ENCODE measurements around the gene NUPR2. TPM values are rescaled to one million over a fixed set of nuclear protein-coding genes. Genes with fewer than 3 reads are reported as not detected.
A peak's percentile ranks its signal among the peaks of the same experiment; 100 is the strongest.
"Not testable (repeated sequence)": the region's sequence is repeated elsewhere in the genome, so short reads cannot be mapped to it uniquely, and the experiment has no call there.

Gene NUPR2
- total RNA-seq, 1 donor from 2014 or later, result not detected

DNA sequence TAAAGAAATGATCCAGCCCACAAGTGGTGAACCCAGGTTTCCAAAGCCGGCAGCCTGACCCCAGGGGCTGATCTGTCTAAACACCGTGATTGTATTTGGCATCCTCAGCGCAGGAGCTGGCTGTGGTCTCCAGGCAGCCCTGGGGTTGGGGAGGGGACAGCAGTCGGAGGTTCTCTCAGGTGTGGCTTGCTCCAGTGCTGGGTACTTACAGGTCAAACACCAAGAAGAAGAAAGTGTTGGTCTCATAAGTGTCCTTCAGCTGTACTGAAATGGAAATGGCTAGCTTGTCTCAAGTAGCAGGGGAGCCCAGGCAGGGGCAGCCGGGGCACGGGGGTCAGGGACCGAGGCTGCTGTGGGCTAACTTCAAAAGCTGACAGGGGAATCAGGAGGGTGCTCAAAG, 29.5 kb downstream of the NUPR2 start:
- no peak for DNase-seq (ENCODE audit: low read depth in 2 of 2)

DNA sequence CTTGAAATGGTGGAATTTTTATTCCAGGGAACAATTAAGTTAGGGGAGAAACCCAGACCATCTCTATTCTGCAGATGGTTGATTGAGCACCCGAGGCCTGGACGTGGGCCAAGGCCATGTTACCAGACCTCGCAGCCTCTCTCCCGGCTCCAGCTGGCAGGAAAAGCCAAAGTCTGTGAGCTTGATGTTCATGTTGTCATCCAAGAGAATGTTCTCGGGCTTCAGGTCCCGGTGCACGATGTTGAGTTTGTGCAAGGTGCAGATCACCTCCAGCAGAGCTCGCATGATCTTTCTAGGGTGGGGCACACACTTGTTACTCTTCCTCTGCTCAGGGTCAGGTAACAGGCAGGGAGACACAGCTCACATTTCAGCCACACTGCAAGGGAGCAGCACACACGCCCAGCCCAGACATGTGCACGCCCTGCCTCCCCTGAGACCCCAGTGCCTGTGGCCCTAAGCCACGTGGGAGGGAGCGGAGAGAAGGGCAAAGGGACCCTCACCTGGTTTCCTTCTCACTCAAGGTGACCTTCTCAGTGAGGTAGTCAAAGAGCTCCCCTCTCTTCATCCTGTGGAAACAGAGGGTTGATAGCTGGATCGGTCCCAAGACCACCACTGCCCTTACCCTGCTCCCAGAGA, 32.9 kb downstream of the NUPR2 start:
- peak in 1 of 2 donors; percentile 73 for DNase-seq (ENCODE audit: low read depth in 2 of 2)

DNA sequence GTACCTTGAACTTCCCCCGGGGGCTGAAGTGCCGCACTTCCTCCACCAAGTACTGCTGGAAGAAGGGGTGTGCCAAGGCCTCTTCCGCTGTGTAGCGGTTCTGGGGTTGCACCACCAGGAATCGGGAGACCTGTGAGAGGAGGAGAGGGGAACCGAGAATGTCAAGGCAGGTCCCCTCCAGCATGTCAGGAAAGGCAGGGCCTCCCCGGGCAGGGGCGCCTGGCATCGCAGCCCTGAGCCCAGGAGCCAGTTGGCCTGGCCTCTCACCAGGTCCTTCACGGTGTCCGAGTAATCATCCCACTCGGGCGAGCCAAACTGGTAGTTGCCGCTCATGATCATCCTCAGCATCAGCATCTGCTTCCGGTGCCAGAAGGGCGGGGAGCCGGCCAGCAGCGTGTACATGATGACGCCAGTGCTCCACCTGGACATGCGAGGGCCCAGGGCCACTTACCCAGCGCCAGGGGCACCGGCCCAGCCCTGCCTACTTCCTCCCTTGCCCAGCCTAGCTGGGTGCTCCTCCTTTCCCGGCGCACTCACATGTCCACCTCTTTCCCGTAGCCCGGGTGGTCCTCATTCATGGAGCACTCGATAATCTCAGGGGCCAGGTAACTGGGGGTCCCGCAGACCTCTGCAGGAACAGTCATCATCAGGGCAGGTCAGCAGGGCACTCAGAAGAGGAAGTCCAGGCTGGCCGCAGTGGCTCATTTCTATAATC, 34.4 kb downstream of the NUPR2 start:
- DNase-seq (ENCODE audit: low read depth in 2 of 2), result no peak

DNA sequence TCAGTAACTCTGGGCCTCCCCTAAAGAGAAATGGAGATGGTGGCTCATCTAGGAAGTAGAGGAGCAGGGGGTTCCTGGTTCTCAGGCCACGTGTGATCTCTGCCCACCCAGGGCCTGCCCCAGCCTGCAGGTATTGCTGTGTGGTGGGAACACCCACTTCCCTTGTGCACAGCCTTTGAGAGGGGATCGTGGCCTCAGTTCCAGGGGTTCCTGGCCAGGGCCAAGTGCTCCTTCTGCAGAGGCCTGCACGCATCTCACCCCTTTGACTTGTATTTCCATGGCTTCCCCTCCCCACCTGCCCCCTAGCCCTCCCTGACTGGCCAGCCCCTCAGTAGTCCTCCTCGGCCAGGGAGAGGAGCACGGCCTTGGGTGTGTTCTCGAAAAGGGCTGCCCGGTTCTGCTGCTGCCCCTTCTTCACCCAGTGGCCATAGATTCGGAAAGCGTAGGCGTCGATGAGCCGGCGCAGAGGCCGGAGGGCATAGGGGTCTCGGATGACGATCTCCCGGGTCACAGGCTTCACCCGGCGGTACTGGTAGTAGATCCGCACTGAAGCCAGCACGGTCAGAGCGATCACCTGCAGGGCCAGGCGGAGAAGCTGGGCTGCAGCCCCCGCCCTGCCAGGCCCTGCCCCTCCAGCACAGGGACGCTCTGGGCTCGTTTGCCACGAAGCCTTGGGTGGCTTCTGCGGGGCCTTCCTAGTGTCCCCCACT, 35.3 kb downstream of the NUPR2 start:
- not testable (repeated sequence) for DNase-seq (ENCODE audit: low read depth in 2 of 2)

DNA sequence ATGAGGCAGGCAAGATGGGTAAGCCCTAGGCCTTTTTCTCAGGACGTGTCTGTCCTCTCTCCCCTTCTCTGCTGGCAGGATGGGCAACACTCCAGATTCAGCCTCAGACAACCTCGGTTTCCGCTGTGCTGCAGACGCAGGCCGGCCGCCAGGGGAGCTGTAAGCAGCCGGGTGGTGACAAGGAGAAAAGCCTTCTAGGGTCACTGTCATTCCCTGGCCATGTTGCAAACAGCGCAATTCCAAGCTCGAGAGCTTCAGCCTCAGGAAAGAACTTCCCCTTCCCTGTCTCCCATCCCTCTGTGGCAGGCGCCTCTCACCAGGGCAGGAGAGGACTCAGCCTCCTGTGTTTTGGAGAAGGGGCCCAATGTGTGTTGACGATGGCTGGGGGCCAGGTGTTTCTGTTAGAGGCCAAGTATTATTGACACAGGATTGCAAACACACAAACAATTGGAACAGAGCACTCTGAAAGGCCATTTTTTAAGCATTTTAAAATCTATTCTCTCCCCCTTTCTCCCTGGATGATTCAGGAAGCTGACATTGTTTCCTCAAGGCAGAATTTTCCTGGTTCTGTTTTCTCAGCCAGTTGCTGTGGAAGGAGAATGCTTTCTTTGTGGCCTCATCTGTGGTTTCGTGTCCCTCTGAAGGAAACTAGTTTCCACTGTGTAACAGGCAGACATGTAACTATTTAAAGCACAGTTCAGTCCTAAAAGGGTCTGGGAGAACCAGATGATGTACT, 36.6 kb downstream of the NUPR2 start:
- DNase-seq (ENCODE audit: low read depth in 2 of 2), result peak; percentile 29 to 90

DNA sequence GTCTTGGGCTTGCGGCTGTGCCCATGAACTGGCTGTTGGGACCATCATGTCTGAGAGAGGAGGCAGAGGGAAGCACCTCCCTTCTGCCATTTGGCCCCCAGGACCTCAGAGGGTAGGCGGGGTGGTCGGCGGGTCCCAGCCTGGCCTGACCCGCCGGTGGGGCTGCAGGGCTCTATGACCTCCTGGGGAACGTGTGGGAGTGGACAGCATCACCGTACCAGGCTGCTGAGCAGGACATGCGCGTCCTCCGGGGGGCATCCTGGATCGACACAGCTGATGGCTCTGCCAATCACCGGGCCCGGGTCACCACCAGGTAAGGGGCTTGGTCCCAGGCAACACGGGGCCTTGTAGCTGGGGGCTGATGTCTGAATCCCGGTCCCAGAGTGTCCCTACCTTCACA, 38.0 kb downstream of the NUPR2 start:
- no peak for DNase-seq (ENCODE audit: low read depth in 2 of 2)

DNA sequence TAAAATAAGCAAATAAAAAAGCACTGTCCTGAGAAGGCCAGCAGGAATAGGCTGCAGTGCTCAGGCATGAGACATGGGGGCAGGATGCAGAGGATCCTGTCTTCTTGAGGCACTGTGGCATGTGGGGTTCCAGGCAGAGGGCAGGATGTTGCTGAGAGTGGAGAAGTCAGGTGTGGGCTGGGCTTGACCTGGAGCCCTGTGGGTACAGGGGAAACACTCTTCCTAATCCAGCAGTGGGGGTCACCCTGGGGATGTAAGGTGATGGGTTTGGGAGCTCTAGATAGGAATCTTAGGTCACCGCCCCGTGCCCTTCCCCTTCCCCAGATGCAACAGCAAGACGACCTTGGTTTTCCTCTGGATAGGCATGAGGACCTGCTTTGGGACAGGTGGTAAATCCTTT, 38.5 kb downstream of the NUPR2 start:
- no peak for DNase-seq (ENCODE audit: low read depth in 2 of 2)

DNA sequence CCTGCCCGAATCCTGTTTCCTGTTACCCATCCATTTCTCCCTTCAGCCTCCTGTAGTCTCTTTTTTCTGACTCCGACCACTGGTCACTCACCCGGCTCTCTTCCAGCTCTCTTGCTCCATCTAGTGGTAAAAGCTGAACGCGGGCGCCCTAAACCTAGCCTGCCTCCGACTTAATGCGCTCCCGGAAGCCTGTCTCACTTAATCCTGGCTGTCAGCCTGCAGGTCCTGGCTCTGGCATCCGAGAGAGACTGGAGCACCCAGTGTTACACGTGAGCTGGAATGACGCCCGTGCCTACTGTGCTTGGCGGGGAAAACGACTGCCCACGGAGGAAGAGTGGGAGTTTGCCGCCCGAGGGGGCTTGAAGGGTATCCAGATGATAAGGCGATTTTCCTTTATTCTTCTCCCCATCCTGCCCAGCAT, 41.8 kb downstream of the NUPR2 start:
- peak; percentile 81 to 90 for DNase-seq (ENCODE audit: low read depth in 2 of 2)

DNA sequence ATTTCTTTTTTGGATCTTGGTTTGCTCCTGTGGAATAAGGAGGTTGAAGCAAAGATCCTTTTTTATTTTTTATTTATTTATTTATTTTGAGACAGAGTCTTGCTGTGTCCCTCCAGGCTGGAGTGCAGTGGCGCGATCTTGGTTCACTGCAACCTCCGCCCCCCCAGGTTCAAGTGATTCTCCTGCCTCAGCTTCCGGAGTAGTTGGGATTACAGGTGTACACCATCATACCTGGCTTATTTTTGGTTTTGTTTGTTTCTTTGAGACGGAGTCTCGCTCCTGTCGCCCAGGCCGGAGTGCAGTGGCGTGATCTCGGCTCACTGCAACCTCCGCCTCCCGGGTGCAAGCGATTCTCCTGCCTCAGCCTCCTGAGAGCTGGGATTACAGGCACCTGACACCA, 49.8 kb downstream of the NUPR2 start:
- not testable (repeated sequence) for DNase-seq (ENCODE audit: low read depth in 2 of 2)

Other genes starting within 250 kb of the NUPR2 start
- 2.1 and 2.6 TPM in 2 replicates for gene ZNF713, start 229.0 kb downstream of the NUPR2 start, total RNA-seq
- gene MRPS17, start 164.5 kb downstream of the NUPR2 start, total RNA-seq, result 17.4 and 18.1 TPM in 2 replicates
- 41.3 and 43.9 TPM in 2 replicates for gene NIPSNAP2, start 151.8 kb downstream of the NUPR2 start, total RNA-seq
- gene PSPH, start 65.0 kb downstream of the NUPR2 start, total RNA-seq, result 21.5 and 29.1 TPM in 2 replicates
- gene CCT6A, start 64.7 kb downstream of the NUPR2 start, total RNA-seq, result 171 and 229 TPM in 2 replicates
- gene SUMF2, start 52.1 kb downstream of the NUPR2 start, total RNA-seq, result 151 and 194 TPM in 2 replicates
- 0.13 and 0.38 TPM in 2 replicates for gene PHKG1, start 23.5 kb downstream of the NUPR2 start, total RNA-seq
- gene CHCHD2, start 9.9 kb downstream of the NUPR2 start, total RNA-seq, result 237 and 295 TPM in 2 replicates